GM19193 (cell line): ENCODE measurements around the gene FBXL22.

Experiments used
- POLR2A ChIP-seq: IDR thresholded peaks from 4 replicates; pipeline ENCODE4 v1.6.1; 2011; ENCODE audit not compliant: insufficient read depth, insufficient read length; ENCODE audit errors: extremely low read depth

The FBXL22 gene

GRCh38 chr15:63597038-63597790 is at the start of gene FBXL22:
FBXL22 (plus strand) TSS chr15:63597387; CDS start chr15:63597393, 6 bp downstream.
- TF ChIP-seq POLR2A: no peak

GRCh38 chr15:63551400-63551799 is 45.8 kb upstream of the FBXL22 start:
- no peak for TF ChIP-seq POLR2A

- TF ChIP-seq POLR2A: no peak
Observed at GRCh38 chr15:63553388-63553791, 43.8 kb upstream of the FBXL22 start.

- no peak for TF ChIP-seq POLR2A
Observed at GRCh38 chr15:63554337-63554927, 42.8 kb upstream of the FBXL22 start.

- TF ChIP-seq POLR2A: no peak
Observed at GRCh38 chr15:63555507-63555906, 41.7 kb upstream of the FBXL22 start.

- TF ChIP-seq POLR2A: no peak
Observed at GRCh38 chr15:63556246-63556645, 40.9 kb upstream of the FBXL22 start.

- no peak for TF ChIP-seq POLR2A
Observed at GRCh38 chr15:63556736-63557135, 40.5 kb upstream of the FBXL22 start.

- no peak for TF ChIP-seq POLR2A
Observed at GRCh38 chr15:63559753-63560152, 37.4 kb upstream of the FBXL22 start.

- TF ChIP-seq POLR2A: no peak
Observed at GRCh38 chr15:63560741-63561448, 36.3 kb upstream of the FBXL22 start.

GRCh38 chr15:63564093-63564492 is 33.1 kb upstream of the FBXL22 start:
- no peak for TF ChIP-seq POLR2A

GRCh38 chr15:63565536-63566186 is 31.5 kb upstream of the FBXL22 start:
- no peak for TF ChIP-seq POLR2A

- no peak for TF ChIP-seq POLR2A
Observed at GRCh38 chr15:63572749-63573464, 24.3 kb upstream of the FBXL22 start.

GRCh38 chr15:63573533-63573932 is 23.7 kb upstream of the FBXL22 start:
- no peak for TF ChIP-seq POLR2A

GRCh38 chr15:63575312-63575711 is 21.9 kb upstream of the FBXL22 start:
- no peak for TF ChIP-seq POLR2A

- TF ChIP-seq POLR2A: no peak
Observed at GRCh38 chr15:63576441-63576840, 20.7 kb upstream of the FBXL22 start.
